ENCODE data around the gene NFX1. TPM values are rescaled to one million over a fixed set of nuclear protein-coding genes. Genes with fewer than 3 reads are reported as not detected.
A peak's percentile ranks its signal among the peaks of the same experiment; 100 is the strongest.

The NFX1 gene
- total RNA-seq, 3 donors from 2014 or later: 35.9 to 44.4 (median 39.5) TPM

DNA sequence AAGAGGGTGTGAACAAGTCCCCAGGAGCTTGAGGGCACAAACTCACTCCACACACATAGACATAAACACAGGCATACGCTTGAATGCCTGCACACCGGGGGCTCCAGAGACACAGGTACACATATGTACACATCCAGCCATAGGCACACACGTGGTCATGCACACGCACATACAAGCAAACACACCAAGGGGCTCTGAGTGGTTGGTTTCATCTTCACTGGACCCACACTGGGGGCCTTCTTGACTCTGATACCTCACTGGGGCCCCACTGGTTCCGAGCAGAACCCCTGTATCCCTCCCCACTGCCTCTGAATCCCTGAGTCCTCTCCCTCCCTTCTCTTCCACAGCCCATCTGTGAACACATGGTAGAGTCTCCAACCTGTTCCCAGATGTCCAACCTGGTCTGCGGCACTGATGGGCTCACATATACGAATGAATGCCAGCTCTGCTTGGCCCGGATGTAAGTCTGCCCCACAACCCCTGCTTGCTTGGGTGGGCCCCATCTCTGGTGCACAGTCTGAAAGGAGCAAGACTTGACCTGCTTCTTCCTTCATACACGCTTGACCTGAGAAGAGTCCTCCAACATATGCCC, 44.0 kb upstream of the NFX1 start:
- no peak for TF ChIP-seq CTCF (IDR thresholded peaks at IDR 0.05)
- Histone ChIP-seq H3K36me3 (ENCODE audit: low read depth) (no peaks in the 10 kb centered on the region), H3K9me3 (no peaks in the 10 kb centered on the region), H3K4me3 (no peak overlapping the region), H3K4me1 (ENCODE audit: low read depth) (peaks cover 3% of the 10 kb centered on the region)
- ATAC-seq (no peak), DNase-seq (no peak)
- intact Hi-C loops (cut with DNase I, micrococcal nuclease): no loop called here

DNA sequence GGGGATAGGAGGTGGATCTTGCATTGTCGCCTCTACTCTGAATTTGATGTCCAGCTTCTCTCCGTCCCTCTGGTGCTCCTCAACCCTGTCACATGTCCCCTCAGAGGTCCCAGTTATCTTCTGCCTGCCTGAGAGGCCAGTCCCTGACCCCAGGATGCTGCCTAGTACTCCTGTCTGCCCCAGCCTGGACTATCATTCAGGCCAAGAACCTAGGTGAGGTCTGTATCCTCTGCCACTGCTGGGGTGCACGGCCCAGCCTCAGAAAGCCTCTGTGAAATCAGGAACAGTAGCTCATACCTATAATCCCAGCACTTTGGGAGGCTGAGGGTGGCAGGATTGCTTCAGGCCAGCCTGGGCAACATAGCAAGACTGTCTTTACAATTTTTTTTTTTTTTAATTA, 41.7 kb upstream of the NFX1 start:
- no peak for TF ChIP-seq CTCF (IDR thresholded peaks at IDR 0.05)
- ATAC-seq: no peak
- Histone ChIP-seq H3K9me3 (no peaks in the 10 kb centered on the region), H3K36me3 (ENCODE audit: low read depth) (no peaks in the 10 kb centered on the region), H3K4me1 (ENCODE audit: low read depth) (no peaks in the 10 kb centered on the region), H3K4me3 (no peak overlapping the region)
- no peak for DNase-seq
- intact Hi-C loops (cut with DNase I, micrococcal nuclease): no loop called here

GRCh38 chr9:33249087-33249658, 41.1 kb upstream of the NFX1 start:
- Histone ChIP-seq H3K4me1 (ENCODE audit: low read depth) (no peaks in the 10 kb centered on the region), H3K9me3 (no peaks in the 10 kb centered on the region), H3K4me3 (no peak overlapping the region), H3K36me3 (ENCODE audit: low read depth) (no peaks in the 10 kb centered on the region)
- ATAC-seq (peak; percentile 30), DNase-seq (no peak)
- intact Hi-C loops (cut with DNase I, micrococcal nuclease): no loop called here
- TF ChIP-seq CTCF (IDR thresholded peaks at IDR 0.05): no peak

DNA sequence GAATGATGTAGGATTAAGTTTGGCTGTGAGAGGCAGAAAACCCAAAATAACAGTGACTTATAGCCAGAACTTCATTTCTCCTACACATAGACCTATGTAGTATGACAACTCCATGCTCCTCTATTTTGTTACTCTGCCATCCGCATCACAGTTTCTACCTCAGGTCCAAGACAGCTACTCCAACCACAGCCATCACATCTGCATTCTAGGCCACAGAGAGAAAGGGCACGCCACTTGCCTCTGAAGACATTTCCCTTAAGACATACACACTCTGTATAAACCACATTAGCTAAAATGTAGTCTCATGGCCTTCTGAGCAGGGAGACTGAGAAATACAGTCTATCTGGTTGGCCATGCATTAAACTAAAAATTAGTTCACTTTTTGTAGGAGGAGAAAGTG, 40.3 kb upstream of the NFX1 start:
- H3K4me1 ChIP-seq (ENCODE audit: low read depth): no peaks in the 10 kb centered on the region
- no peak overlapping the region for H3K4me3 ChIP-seq
- intact Hi-C loops (cut with DNase I, micrococcal nuclease): no loop called here
- no peak for TF ChIP-seq CTCF (IDR thresholded peaks at IDR 0.05)
- ATAC-seq: no peak
- no peaks in the 10 kb centered on the region for H3K9me3 ChIP-seq
- DNase-seq: no peak
- no peaks in the 10 kb centered on the region for H3K36me3 ChIP-seq (ENCODE audit: low read depth)

GRCh38 chr9:33250458-33250995, 39.8 kb upstream of the NFX1 start:
- ATAC-seq (no peak), DNase-seq (no peak)
- no peak for TF ChIP-seq CTCF (IDR thresholded peaks at IDR 0.05)
- Histone ChIP-seq H3K36me3 (ENCODE audit: low read depth) (no peaks in the 10 kb centered on the region), H3K9me3 (no peaks in the 10 kb centered on the region), H3K4me3 (no peak overlapping the region), H3K4me1 (ENCODE audit: low read depth) (no peaks in the 10 kb centered on the region)
- intact Hi-C loops (cut with DNase I, micrococcal nuclease): no loop called here

Data from mucosa of descending colon (tissue), 3 donors.